Activated T-cell treated with anti-CD3 and anti-CD28 coated beads, Interleukin-2, amount 50 U/mL, for 24 hours (primary cell): ENCODE measurements around the gene SIN3A.

Source experiments
- DNase-seq: peaks from one replicate; pipeline ENCODE4 v3.0.0-alpha.2; 2020
- H3K27ac Mint-ChIP-seq: 2 replicates; pipeline ENCODE4 v1.8.0; 2020; ENCODE audit warnings: mild to moderate bottlenecking, mixed read lengths
- H3K27me3 Mint-ChIP-seq: 2 replicates; pipeline ENCODE4 v1.8.0; 2020; ENCODE audit warnings: mixed read lengths
- H3K36me3 Mint-ChIP-seq: 2 replicates; pipeline ENCODE4 v1.8.0; 2020; ENCODE audit warnings: low read depth, mixed read lengths
- H3K4me1 Mint-ChIP-seq: 2 replicates; pipeline ENCODE4 v1.8.0; 2020; ENCODE audit warnings: low read depth, mixed read lengths
- H3K4me3 Mint-ChIP-seq: 2 replicates; pipeline ENCODE4 v1.8.0; 2020; ENCODE audit warnings: mild to moderate bottlenecking, moderate library complexity, mixed read lengths
- H3K9me3 Mint-ChIP-seq: 2 replicates; pipeline ENCODE4 v1.8.0; 2020; ENCODE audit warnings: mixed read lengths

SIN3A gene

GRCh38 chr15:75360856-75361255, 90.6 kb downstream of the SIN3A start:
- DNase-seq = no peak
- Mint-ChIP-seq H3K27me3 (no peaks in the 10 kb centered on the region), H3K36me3 (peaks cover 96% of the 10 kb centered on the region), H3K27ac (peak overlapping the region; percentile 2), H3K4me1 (no peaks in the 10 kb centered on the region), H3K4me3 (no peak overlapping the region), H3K9me3 (no peaks in the 10 kb centered on the region)

- H3K36me3 Mint-ChIP-seq = peaks cover 94% of the 10 kb centered on the region
- H3K4me3 Mint-ChIP-seq = no peak overlapping the region
- peak overlapping the region; percentile 2 for H3K27ac Mint-ChIP-seq
- DNase-seq = no peak
- H3K4me1 Mint-ChIP-seq = no peaks in the 10 kb centered on the region
- H3K9me3 Mint-ChIP-seq = no peaks in the 10 kb centered on the region
- no peaks in the 10 kb centered on the region for H3K27me3 Mint-ChIP-seq
Measured at GRCh38 chr15:75360391-75360790, 91.1 kb downstream of the SIN3A start.

- Mint-ChIP-seq H3K36me3 (peaks cover 93% of the 10 kb centered on the region), H3K4me3 (no peak overlapping the region), H3K27me3 (no peaks in the 10 kb centered on the region), H3K9me3 (no peaks in the 10 kb centered on the region), H3K27ac (peak overlapping the region; percentile 26), H3K4me1 (no peaks in the 10 kb centered on the region)
- DNase-seq = no peak
Measured at GRCh38 chr15:75359537-75360250, 91.8 kb downstream of the SIN3A start.

GRCh38 chr15:75358771-75359536, 92.5 kb downstream of the SIN3A start:
- Mint-ChIP-seq H3K4me3 (no peak overlapping the region), H3K36me3 (peaks cover 88% of the 10 kb centered on the region), H3K27ac (no peak overlapping the region), H3K9me3 (no peaks in the 10 kb centered on the region), H3K27me3 (no peaks in the 10 kb centered on the region), H3K4me1 (no peaks in the 10 kb centered on the region)
- DNase-seq = no peak

- Mint-ChIP-seq H3K4me1 (no peaks in the 10 kb centered on the region), H3K27me3 (no peaks in the 10 kb centered on the region), H3K9me3 (no peaks in the 10 kb centered on the region), H3K27ac (peak overlapping the region; percentile 37), H3K36me3 (peaks cover 83% of the 10 kb centered on the region), H3K4me3 (no peak overlapping the region)
- DNase-seq = no peak
Measured at GRCh38 chr15:75357976-75358673, 93.4 kb downstream of the SIN3A start.

- Mint-ChIP-seq H3K36me3 (peaks cover 71% of the 10 kb centered on the region), H3K9me3 (no peaks in the 10 kb centered on the region), H3K4me1 (no peaks in the 10 kb centered on the region), H3K27ac (no peak overlapping the region), H3K4me3 (no peak overlapping the region), H3K27me3 (no peaks in the 10 kb centered on the region)
- no peak for DNase-seq
Measured at GRCh38 chr15:75356517-75356916, 95.0 kb downstream of the SIN3A start.

- H3K27ac Mint-ChIP-seq = no peak overlapping the region
- no peak overlapping the region for H3K4me3 Mint-ChIP-seq
- no peaks in the 10 kb centered on the region for H3K27me3 Mint-ChIP-seq
- DNase-seq = no peak
- no peaks in the 10 kb centered on the region for H3K9me3 Mint-ChIP-seq
- H3K36me3 Mint-ChIP-seq = peaks cover 66% of the 10 kb centered on the region
- no peaks in the 10 kb centered on the region for H3K4me1 Mint-ChIP-seq
Measured at GRCh38 chr15:75356006-75356405, 95.5 kb downstream of the SIN3A start.

- H3K4me1 Mint-ChIP-seq = peaks cover 6% of the 10 kb centered on the region
- no peaks in the 10 kb centered on the region for H3K9me3 Mint-ChIP-seq
- DNase-seq = no peak
- peaks cover 60% of the 10 kb centered on the region for H3K36me3 Mint-ChIP-seq
- H3K4me3 Mint-ChIP-seq = no peak overlapping the region
- H3K27ac Mint-ChIP-seq = peak overlapping the region; percentile 37
- no peaks in the 10 kb centered on the region for H3K27me3 Mint-ChIP-seq
Measured at GRCh38 chr15:75355369-75355768, 96.1 kb downstream of the SIN3A start.

GRCh38 chr15:75354454-75354853, 97.0 kb downstream of the SIN3A start:
- no peaks in the 10 kb centered on the region for H3K27me3 Mint-ChIP-seq
- H3K27ac Mint-ChIP-seq = no peak overlapping the region
- peaks cover 59% of the 10 kb centered on the region for H3K36me3 Mint-ChIP-seq
- DNase-seq = peak; percentile 34
- peaks cover 15% of the 10 kb centered on the region for H3K4me1 Mint-ChIP-seq
- no peaks in the 10 kb centered on the region for H3K9me3 Mint-ChIP-seq
- H3K4me3 Mint-ChIP-seq = no peak overlapping the region

- Mint-ChIP-seq H3K27ac (no peak overlapping the region), H3K9me3 (no peaks in the 10 kb centered on the region), H3K27me3 (no peaks in the 10 kb centered on the region), H3K4me1 (peaks cover 23% of the 10 kb centered on the region), H3K36me3 (peaks cover 54% of the 10 kb centered on the region), H3K4me3 (no peak overlapping the region)
- no peak for DNase-seq
Measured at GRCh38 chr15:75353604-75354003, 97.9 kb downstream of the SIN3A start.

- Mint-ChIP-seq H3K27me3 (peaks cover 1% of the 10 kb centered on the region), H3K9me3 (no peaks in the 10 kb centered on the region), H3K27ac (no peak overlapping the region), H3K4me3 (no peak overlapping the region), H3K36me3 (peaks cover 43% of the 10 kb centered on the region), H3K4me1 (peaks cover 28% of the 10 kb centered on the region)
- no peak for DNase-seq
Measured at GRCh38 chr15:75352186-75353080, 99.1 kb downstream of the SIN3A start.

GRCh38 chr15:75350601-75351361, 100.7 kb downstream of the SIN3A start:
- Mint-ChIP-seq H3K4me1 (peaks cover 38% of the 10 kb centered on the region), H3K27me3 (peaks cover 8% of the 10 kb centered on the region), H3K4me3 (no peak overlapping the region), H3K27ac (peak overlapping the region; percentile 89), H3K9me3 (no peaks in the 10 kb centered on the region), H3K36me3 (peaks cover 28% of the 10 kb centered on the region)
- no peak for DNase-seq

- peaks cover 8% of the 10 kb centered on the region for H3K27me3 Mint-ChIP-seq
- peak; percentile 76 for DNase-seq
- peak overlapping the region; percentile 50 for H3K4me3 Mint-ChIP-seq
- peaks cover 23% of the 10 kb centered on the region for H3K36me3 Mint-ChIP-seq
- H3K4me1 Mint-ChIP-seq = peaks cover 38% of the 10 kb centered on the region
- H3K9me3 Mint-ChIP-seq = no peaks in the 10 kb centered on the region
- peak overlapping the region; percentile 89 for H3K27ac Mint-ChIP-seq
Measured at GRCh38 chr15:75349851-75350588, 101.5 kb downstream of the SIN3A start.
